ENCODE measurements around the gene TAF1D. TPM values are rescaled to one million over a fixed set of nuclear protein-coding genes. Genes with fewer than 3 reads are reported as not detected.
A peak's percentile ranks its signal among the peaks of the same experiment; 100 is the strongest.
"Not testable (repeated sequence)": the region's sequence is repeated elsewhere in the genome, so short reads cannot be mapped to it uniquely, and the experiment has no call there.

The TAF1D gene
- total RNA-seq, result 316 TPM

GRCh38 chr11:93741094-93741881 lies at the start of gene TAF1D, which contains the start of gene C11orf54:
TSS of gene TAF1D (minus strand) at chr11:93741495. CDS start at chr11:93739304, 2,191 bp downstream.
TSS of gene C11orf54 (plus strand) at chr11:93741672. CDS start at chr11:93747394, 5,722 bp downstream.
- peak; percentile 98 for DNase-seq

GRCh38 chr11:93784935-93785360 lies 43.7 kb upstream of the TAF1D start:
- DNase-seq, result no peak

GRCh38 chr11:93784145-93784934 lies 43.0 kb upstream of the TAF1D start, which contains the start of gene MED17:
TSS of gene MED17 (plus strand) at chr11:93784282. CDS start at chr11:93784514, 232 bp downstream.
- peak; percentile 95 for DNase-seq

GRCh38 chr11:93783765-93784144 lies 42.5 kb upstream of the TAF1D start:
- DNase-seq, result no peak

- no peak for DNase-seq
Measured at GRCh38 chr11:93783362-93783761, 42.1 kb upstream of the TAF1D start.

GRCh38 chr11:93775289-93775688 lies 34.0 kb upstream of the TAF1D start:
- DNase-seq, result no peak

GRCh38 chr11:93774560-93774959 lies 33.3 kb upstream of the TAF1D start:
- not testable (repeated sequence) for DNase-seq

GRCh38 chr11:93773601-93774200 lies 32.4 kb upstream of the TAF1D start:
- DNase-seq, result no peak

GRCh38 chr11:93773045-93773477 lies 31.8 kb upstream of the TAF1D start:
- DNase-seq, result no peak

- DNase-seq, result no peak
Measured at GRCh38 chr11:93772123-93772522, 30.8 kb upstream of the TAF1D start.

GRCh38 chr11:93770160-93770559 lies 28.9 kb upstream of the TAF1D start:
- DNase-seq, result no peak

- no peak for DNase-seq
Measured at GRCh38 chr11:93767018-93767417, 25.7 kb upstream of the TAF1D start.

- DNase-seq, result no peak
Measured at GRCh38 chr11:93766504-93766903, 25.2 kb upstream of the TAF1D start.

- DNase-seq, result no peak
Measured at GRCh38 chr11:93765551-93765950, 24.3 kb upstream of the TAF1D start.

GRCh38 chr11:93761910-93762309 lies 20.6 kb upstream of the TAF1D start:
- no peak for DNase-seq

- not testable (repeated sequence) for DNase-seq
Measured at GRCh38 chr11:93759123-93759522, 17.8 kb upstream of the TAF1D start.

- DNase-seq, result no peak
Measured at GRCh38 chr11:93757924-93758865, 16.9 kb upstream of the TAF1D start.

GRCh38 chr11:93757301-93757700 lies 16.0 kb upstream of the TAF1D start:
- DNase-seq, result no peak

- DNase-seq, result no peak
Measured at GRCh38 chr11:93756748-93757147, 15.5 kb upstream of the TAF1D start.

GRCh38 chr11:93753241-93753640 lies 11.9 kb upstream of the TAF1D start:
- no peak for DNase-seq

- no peak for DNase-seq
Measured at GRCh38 chr11:93751001-93751400, 9.7 kb upstream of the TAF1D start.

GRCh38 chr11:93747122-93747521 lies 5.8 kb upstream of the TAF1D start:
- DNase-seq, result no peak

Data from skin of body (tissue), 2 donors.